Measurements from ENCODE around the gene GPER1.

Gene GPER1

DNA sequence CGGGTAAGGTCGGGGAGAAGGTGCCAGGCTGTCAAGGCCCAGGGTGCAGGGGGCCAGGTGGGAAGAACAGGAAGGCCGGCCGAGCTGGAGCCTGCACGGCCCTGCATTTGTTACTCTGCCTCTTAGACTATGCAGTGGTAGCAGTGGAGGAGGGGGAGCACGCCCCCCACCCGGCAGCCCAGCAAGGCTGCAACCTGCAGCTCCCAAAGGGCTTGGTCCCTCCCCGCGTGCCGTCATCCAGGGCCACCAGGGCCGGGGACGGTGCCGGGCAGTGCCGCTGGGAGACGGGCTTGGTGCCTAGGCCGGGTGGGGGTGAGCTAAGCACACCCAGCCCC is 7.0 kb upstream of the GPER1 start:
- no peak overlapping the region for H3K27ac ChIP-seq (ENCODE audit: low read length)
- no peak overlapping the region for H3K4me3 ChIP-seq (ENCODE audit: low read length)
- no peak for DNase-seq (ENCODE audit: low read depth, low spot score)
- no peaks in the 10 kb centered on the region for H3K27me3 ChIP-seq (ENCODE audit: control insufficient read depth, insufficient read depth, low read length)
- WGBS (ENCODE audit: insufficient coverage, insufficient read length), result no CpG with 5 or more reads among the region's 16 CpGs
- H3K36me3 ChIP-seq (ENCODE audit: control insufficient read depth, insufficient read depth, low read length), result peaks cover 2% of the 10 kb centered on the region; the same call in 1 of the 2 replicates
- no peaks in the 10 kb centered on the region for H3K4me1 ChIP-seq (ENCODE audit: control insufficient read depth, insufficient read depth, low read length)
- no peaks in the 10 kb centered on the region for H3K9me3 ChIP-seq (ENCODE audit: control insufficient read depth, insufficient read depth, low read length)

DNA sequence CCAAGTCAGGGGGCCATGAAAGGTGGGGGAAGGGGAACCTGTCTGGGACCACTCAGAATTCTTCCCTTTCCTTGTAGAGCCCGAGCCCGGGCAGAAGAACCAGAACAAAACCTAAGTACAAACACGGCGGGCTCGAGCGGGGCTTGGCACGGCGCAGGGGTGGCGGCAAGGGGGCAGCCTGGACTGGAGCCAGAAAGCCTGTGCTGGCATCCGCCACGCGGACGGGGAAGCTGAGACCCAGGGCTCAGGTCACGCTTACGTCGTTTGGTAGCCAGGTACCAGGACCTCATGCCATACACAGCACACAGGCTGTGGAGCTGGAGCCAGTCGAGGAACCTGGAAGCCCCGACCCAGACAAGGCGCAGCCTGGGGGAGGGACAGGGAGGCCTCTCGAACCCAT is 6.6 kb upstream of the GPER1 start:
- Histone ChIP-seq H3K9me3 (ENCODE audit: control insufficient read depth, insufficient read depth, low read length) (no peaks in the 10 kb centered on the region), H3K27ac (ENCODE audit: low read length) (no peak overlapping the region), H3K4me3 (ENCODE audit: low read length) (no peak overlapping the region), H3K36me3 (ENCODE audit: control insufficient read depth, insufficient read depth, low read length) (peaks cover 2% of the 10 kb centered on the region; the same call in 1 of the 2 replicates), H3K4me1 (ENCODE audit: control insufficient read depth, insufficient read depth, low read length) (no peaks in the 10 kb centered on the region), H3K27me3 (ENCODE audit: control insufficient read depth, insufficient read depth, low read length) (no peaks in the 10 kb centered on the region)
- no CpG with 5 or more reads among the region's 20 CpGs for whole genome bisulfite sequencing (ENCODE audit: insufficient coverage, insufficient read length)
- no peak for DNase-seq (ENCODE audit: low read depth, low spot score)

GRCh38 chr7:1081931-1082401 is 5.9 kb upstream of the GPER1 start:
- H3K27me3 ChIP-seq (ENCODE audit: control insufficient read depth, insufficient read depth, low read length), result no peaks in the 10 kb centered on the region
- DNase-seq (ENCODE audit: low read depth, low spot score), result no peak
- no peaks in the 10 kb centered on the region for H3K9me3 ChIP-seq (ENCODE audit: control insufficient read depth, insufficient read depth, low read length)
- WGBS (ENCODE audit: insufficient coverage, insufficient read length), result no CpG with 5 or more reads among the region's 31 CpGs
- no peak overlapping the region for H3K27ac ChIP-seq (ENCODE audit: low read length)
- H3K36me3 ChIP-seq (ENCODE audit: control insufficient read depth, insufficient read depth, low read length), result peaks cover 2% of the 10 kb centered on the region; the same call in 1 of the 2 replicates
- no peak overlapping the region for H3K4me3 ChIP-seq (ENCODE audit: low read length)
- H3K4me1 ChIP-seq (ENCODE audit: control insufficient read depth, insufficient read depth, low read length), result peaks cover 2% of the 10 kb centered on the region; the same call in 1 of the 2 replicates

GRCh38 chr7:1083729-1084657 is 3.9 kb upstream of the GPER1 start:
- WGBS (ENCODE audit: insufficient coverage, insufficient read length), result no CpG with 5 or more reads among the region's 45 CpGs
- Histone ChIP-seq H3K27ac (ENCODE audit: low read length) (no peak overlapping the region), H3K27me3 (ENCODE audit: control insufficient read depth, insufficient read depth, low read length) (no peaks in the 10 kb centered on the region), H3K36me3 (ENCODE audit: control insufficient read depth, insufficient read depth, low read length) (peaks cover 2% of the 10 kb centered on the region; the same call in 1 of the 2 replicates), H3K4me1 (ENCODE audit: control insufficient read depth, insufficient read depth, low read length) (peaks cover 4% of the 10 kb centered on the region; the same call in 1 of the 2 replicates), H3K9me3 (ENCODE audit: control insufficient read depth, insufficient read depth, low read length) (no peaks in the 10 kb centered on the region), H3K4me3 (ENCODE audit: low read length) (no peak overlapping the region)
- no peak for DNase-seq (ENCODE audit: low read depth, low spot score)

DNA sequence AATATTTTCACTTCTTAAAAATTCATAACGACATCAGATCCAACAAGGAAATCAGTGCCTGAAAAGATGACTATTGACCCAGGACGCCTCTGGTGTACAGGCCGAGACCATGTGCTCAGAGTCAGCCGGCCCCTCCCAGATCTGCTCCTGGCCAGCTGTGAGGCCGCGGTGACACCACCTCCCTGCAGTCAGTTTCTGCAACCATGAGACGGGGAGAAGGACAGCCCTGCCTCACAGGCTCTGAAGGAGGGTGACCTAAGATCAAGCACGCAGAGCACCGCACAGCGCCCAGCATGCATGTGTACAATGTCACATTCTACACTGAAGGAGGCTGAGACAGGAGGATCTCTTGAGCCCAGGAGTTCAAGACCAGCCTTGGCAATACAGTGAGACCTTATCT is 2.6 kb upstream of the GPER1 start:
- no peak overlapping the region for H3K4me3 ChIP-seq (ENCODE audit: low read length)
- no peaks in the 10 kb centered on the region for H3K9me3 ChIP-seq (ENCODE audit: control insufficient read depth, insufficient read depth, low read length)
- no peak overlapping the region for H3K27ac ChIP-seq (ENCODE audit: low read length)
- no CpG with 5 or more reads among the region's 10 CpGs for WGBS (ENCODE audit: insufficient coverage, insufficient read length)
- no peak for DNase-seq (ENCODE audit: low read depth, low spot score)
- H3K4me1 ChIP-seq (ENCODE audit: control insufficient read depth, insufficient read depth, low read length), result peaks cover 4% of the 10 kb centered on the region; the same call in 1 of the 2 replicates
- peaks cover 2% of the 10 kb centered on the region; the same call in 1 of the 2 replicates for H3K36me3 ChIP-seq (ENCODE audit: control insufficient read depth, insufficient read depth, low read length)
- no peaks in the 10 kb centered on the region for H3K27me3 ChIP-seq (ENCODE audit: control insufficient read depth, insufficient read depth, low read length)

- Histone ChIP-seq H3K9me3 (ENCODE audit: control insufficient read depth, insufficient read depth, low read length) (no peaks in the 10 kb centered on the region), H3K4me1 (ENCODE audit: control insufficient read depth, insufficient read depth, low read length) (peaks cover 4% of the 10 kb centered on the region; the same call in 1 of the 2 replicates), H3K27me3 (ENCODE audit: control insufficient read depth, insufficient read depth, low read length) (no peaks in the 10 kb centered on the region), H3K27ac (ENCODE audit: low read length) (no peak overlapping the region), H3K4me3 (ENCODE audit: low read length) (no peak overlapping the region), H3K36me3 (ENCODE audit: control insufficient read depth, insufficient read depth, low read length) (peaks cover 2% of the 10 kb centered on the region; the same call in 1 of the 2 replicates)
- no peak for DNase-seq (ENCODE audit: low read depth, low spot score)
- no CpG with 5 or more reads among the region's 11 CpGs for WGBS (ENCODE audit: insufficient coverage, insufficient read length)
Measured at GRCh38 chr7:1085910-1086421, 1.9 kb upstream of the GPER1 start.

DNA sequence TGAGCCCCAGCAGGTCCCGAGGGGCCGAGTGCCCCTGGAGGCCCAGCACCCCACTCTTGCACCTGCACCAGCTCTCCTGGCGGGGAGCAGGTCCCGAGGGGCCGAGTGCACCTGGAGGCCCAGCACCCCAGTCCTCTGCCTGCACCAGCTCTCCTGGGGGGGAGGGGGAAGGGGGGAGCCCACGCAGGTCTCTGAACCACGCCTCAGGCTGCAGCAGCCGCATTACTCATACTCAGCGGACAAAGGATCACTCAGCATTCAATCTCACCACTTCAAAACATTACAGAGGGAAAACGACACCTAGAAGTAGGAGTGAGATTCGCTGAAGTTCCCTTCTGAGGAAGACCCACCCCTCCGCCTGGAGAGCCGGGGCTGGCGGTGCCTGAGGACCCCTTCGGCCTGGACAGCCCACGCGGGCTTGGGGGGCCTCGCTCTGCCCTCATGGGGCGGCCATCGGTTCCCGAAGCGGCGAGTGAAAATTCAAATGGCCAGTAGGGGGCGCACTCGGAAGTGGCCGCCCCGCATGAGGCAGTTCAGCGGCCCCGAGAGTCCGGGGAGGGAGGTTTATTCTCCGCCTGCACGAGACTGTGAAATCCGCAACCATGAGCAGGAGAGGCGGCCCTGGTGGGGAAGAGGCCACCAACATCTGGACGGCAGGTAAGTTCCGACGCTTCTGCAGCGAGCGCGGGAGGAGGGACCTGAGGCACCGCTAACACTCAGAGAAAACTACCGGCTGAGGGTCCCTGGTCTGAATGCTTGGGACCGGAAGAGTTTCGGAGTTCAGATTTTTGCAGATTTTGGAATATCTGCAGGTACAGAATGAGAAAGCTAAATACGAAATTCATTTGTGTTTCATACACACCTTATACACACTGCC is 1.1 kb upstream of the GPER1 start:
- H3K27me3 ChIP-seq (ENCODE audit: control insufficient read depth, insufficient read depth, low read length), result no peaks in the 10 kb centered on the region
- peak overlapping the region; percentile 10; the same call in 1 of the 2 replicates for H3K4me3 ChIP-seq (ENCODE audit: low read length)
- peaks cover 2% of the 10 kb centered on the region; the same call in 1 of the 2 replicates for H3K36me3 ChIP-seq (ENCODE audit: control insufficient read depth, insufficient read depth, low read length)
- peak; percentile 50 for DNase-seq (ENCODE audit: low read depth, low spot score)
- no peaks in the 10 kb centered on the region for H3K9me3 ChIP-seq (ENCODE audit: control insufficient read depth, insufficient read depth, low read length)
- no peak overlapping the region for H3K27ac ChIP-seq (ENCODE audit: low read length)
- no CpG with 5 or more reads among the region's 45 CpGs for WGBS (ENCODE audit: insufficient coverage, insufficient read length)
- H3K4me1 ChIP-seq (ENCODE audit: control insufficient read depth, insufficient read depth, low read length), result peaks cover 4% of the 10 kb centered on the region; the same call in 1 of the 2 replicates

GRCh38 chr7:1087465-1087814 is 473 bp upstream of the GPER1 start:
- no CpG with 5 or more reads among the region's 6 CpGs for WGBS (ENCODE audit: insufficient coverage, insufficient read length)
- Histone ChIP-seq H3K4me1 (ENCODE audit: control insufficient read depth, insufficient read depth, low read length) (peaks cover 4% of the 10 kb centered on the region; the same call in 1 of the 2 replicates), H3K27me3 (ENCODE audit: control insufficient read depth, insufficient read depth, low read length) (no peaks in the 10 kb centered on the region), H3K36me3 (ENCODE audit: control insufficient read depth, insufficient read depth, low read length) (peaks cover 2% of the 10 kb centered on the region; the same call in 1 of the 2 replicates), H3K9me3 (ENCODE audit: control insufficient read depth, insufficient read depth, low read length) (no peaks in the 10 kb centered on the region), H3K27ac (ENCODE audit: low read length) (no peak overlapping the region), H3K4me3 (ENCODE audit: low read length) (no peak overlapping the region)
- DNase-seq (ENCODE audit: low read depth, low spot score), result no peak

DNA sequence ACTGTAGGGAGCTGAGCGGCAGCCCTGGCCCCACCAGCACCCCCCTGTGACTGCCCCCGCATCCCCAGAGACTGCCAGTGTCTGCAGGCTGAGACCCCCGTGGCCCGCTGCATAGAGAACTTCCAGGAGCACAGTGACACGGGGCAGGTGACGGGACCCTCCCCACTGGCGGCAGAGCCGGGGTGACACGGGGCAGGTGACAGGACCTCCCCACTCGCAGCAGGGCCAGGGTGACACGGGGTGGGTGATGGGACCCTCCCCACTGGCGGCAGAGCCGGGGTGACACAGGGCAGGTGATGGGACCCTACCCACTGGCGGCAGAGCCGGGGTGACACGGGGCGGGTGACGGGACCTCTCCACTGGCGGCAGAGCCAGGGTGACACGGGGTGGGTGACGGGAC is 2.3 kb downstream of the GPER1 start:
- peaks cover 4% of the 10 kb centered on the region; the same call in 1 of the 2 replicates for H3K4me1 ChIP-seq (ENCODE audit: control insufficient read depth, insufficient read depth, low read length)
- no peaks in the 10 kb centered on the region for H3K27me3 ChIP-seq (ENCODE audit: control insufficient read depth, insufficient read depth, low read length)
- no CpG with 5 or more reads among the region's 21 CpGs for WGBS (ENCODE audit: insufficient coverage, insufficient read length)
- H3K9me3 ChIP-seq (ENCODE audit: control insufficient read depth, insufficient read depth, low read length), result no peaks in the 10 kb centered on the region
- no peaks in the 10 kb centered on the region; the same call in 1 of the 2 replicates for H3K36me3 ChIP-seq (ENCODE audit: control insufficient read depth, insufficient read depth, low read length)
- H3K4me3 ChIP-seq (ENCODE audit: low read length), result no peak overlapping the region
- no peak for DNase-seq (ENCODE audit: low read depth, low spot score)
- no peak overlapping the region for H3K27ac ChIP-seq (ENCODE audit: low read length)
